Measurements from ENCODE around the gene CTIF. TPM values are rescaled to one million over a fixed set of nuclear protein-coding genes. Genes with fewer than 3 reads are reported as not detected.
A peak's percentile ranks its signal among the peaks of the same experiment; 100 is the strongest.

Gene CTIF
- total RNA-seq, 1 experiment from 2014 or later, result 23.8 TPM

DNA sequence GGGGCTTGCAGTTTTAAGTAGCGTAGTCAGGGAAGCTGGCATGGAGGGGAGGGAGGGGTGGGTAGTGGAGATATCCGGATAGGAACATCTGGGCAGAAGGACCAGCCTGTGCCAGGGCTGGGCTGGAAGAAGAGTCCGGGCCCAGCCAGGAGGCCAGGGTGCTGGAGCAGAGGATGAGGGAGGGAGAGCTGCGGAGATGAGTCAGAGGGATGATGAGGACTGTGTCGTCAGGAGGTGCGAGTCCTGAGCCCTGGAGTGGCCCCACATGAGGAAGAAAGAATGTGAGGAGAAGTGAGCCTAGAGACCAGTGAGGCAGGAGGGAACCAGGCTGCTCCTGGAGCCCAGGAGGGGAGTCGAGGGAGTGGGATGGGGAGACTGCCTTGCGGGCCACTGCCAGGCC, 82.4 kb downstream of the CTIF start:
- peak; percentile 73 for DNase-seq (ENCODE audit: low spot score)

DNA sequence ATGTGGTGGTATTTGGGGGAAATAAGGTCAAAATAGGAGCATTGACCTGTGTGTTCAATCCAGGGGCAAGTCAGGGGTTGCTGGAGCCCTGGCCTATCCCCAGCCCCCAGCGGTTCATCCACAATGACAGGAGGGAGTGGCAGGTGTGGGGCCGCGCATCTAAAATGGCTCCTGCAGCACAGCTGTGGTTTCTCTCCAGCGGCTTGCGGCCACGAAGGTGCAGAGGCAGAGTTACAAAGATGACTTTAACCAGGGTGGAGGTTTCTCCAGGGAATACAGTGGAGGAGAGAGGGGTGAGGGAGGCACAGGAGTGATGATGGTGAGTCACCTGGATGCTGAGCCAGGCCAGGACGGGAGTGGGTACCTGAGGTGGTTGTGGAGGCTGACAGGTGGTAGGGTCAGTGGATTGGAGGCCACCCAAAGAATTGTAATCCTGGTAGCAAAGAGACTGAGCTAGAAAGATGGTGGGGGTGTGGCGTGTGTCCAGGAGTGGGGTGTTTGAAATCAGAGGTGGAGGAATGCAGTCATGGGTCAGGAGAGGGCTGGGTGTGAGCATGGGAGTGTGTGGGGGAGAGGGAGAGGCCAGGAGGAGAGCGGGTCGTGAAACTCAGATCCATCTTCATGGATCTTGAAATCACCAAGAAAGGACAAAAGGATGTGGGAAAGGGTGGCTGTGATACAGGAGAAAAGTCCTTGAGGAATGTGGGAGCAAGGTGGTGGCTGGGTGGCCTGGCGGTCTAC, 83.2 kb downstream of the CTIF start:
- DNase-seq (ENCODE audit: low spot score), result peak; percentile 49

DNA sequence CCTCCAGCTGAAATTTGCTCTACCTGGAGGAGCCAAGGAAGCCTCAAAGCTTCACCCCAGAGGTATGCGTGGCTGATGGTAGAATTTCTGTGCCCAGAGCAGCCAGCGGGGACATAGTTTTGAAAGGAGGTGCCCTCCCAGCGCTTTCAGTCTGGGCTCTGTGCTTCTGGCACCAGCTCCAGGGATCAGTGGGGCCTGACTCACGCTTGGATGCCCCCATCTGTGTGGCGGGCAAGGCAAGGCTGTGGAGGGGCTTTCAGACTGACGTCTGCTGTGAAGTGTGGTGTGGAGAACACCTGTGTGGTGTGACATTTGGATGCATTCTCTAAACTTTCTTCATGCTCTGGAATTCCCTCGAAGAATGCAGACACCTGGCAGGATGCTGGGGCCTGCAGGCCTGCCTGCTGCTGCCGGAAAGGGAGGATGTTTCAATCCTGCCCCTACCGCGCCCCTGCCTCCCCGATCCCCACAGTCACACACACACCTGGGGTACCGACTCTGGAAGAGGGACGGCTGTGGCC, 84.1 kb downstream of the CTIF start:
- peak; percentile 50 for DNase-seq (ENCODE audit: low spot score)

DNA sequence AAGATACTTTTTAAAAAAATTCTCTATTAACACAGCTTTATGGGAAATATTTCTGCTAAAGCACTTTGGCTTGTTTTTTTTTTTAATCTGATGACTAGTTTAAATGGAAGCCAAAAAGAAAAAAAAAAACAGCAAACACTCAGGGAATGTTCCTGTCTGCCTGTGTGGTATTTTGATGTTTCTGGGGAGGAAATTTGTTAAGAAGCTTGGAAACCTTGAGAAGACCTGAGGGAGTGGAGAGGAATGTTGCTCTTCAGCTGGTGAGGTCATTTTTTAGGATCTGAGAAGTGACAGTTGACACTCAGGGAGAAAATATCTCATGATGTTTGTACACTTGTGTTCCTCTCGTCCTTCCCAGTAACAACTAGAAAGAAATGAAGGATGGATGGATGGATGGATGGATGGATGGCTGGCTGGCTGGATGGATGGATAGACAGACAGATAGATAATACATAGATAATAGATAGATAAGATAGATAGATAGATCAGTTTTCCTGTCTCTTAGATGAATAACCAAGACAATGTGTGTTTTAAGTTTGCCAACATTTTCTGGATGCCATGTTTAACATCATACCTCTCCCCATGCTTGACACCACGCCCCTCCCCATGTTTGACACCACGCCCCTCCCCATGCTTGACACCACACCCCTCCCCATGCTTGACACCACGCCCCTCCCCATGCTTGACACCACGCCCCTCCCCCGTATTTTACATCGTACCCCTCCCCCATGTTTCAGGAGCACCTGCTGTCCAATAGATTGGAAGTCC, 84.8 kb downstream of the CTIF start:
- peak; percentile 60 for DNase-seq (ENCODE audit: low spot score)

DNA sequence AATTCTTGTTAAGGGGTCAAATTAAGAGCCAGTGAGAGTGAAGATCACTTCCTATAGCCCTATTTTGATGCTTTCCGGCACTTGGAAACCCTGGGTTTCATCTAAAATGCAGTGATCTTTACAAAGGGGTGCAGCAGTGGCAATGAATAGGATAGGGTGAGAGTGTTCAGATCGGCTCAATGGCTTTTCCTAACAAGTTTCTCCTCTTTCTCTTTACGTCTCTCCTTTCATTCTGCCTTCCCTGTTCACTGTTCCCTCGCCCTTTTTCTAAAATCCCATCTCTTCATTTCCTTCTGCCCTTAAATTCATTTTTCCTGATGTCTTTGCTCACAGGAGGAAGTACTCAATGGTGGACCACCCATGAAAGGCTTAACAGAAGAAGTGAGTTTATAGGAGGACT, 86.0 kb downstream of the CTIF start:
- DNase-seq (ENCODE audit: low spot score), result no peak

DNA sequence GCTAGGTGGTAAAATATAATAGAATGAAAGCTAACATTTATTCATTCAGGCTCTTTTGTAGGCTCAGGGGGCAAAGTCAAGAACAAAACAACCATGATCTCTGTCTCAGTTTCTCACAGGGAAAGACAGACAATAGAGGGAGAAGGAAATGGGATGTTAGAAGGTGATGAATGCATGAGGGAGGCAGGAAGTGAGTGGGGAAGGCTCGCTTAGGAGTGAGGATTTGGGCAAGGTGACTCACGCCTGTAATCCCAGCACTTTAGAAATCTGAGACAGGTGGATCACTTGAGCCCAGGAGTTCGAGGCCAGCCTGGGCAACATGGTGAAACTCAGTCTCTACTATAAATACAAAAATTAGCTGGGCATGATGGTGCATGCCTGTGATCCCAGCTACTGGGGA, 88.4 kb downstream of the CTIF start:
- peak; percentile 40 for DNase-seq (ENCODE audit: low spot score)

DNA sequence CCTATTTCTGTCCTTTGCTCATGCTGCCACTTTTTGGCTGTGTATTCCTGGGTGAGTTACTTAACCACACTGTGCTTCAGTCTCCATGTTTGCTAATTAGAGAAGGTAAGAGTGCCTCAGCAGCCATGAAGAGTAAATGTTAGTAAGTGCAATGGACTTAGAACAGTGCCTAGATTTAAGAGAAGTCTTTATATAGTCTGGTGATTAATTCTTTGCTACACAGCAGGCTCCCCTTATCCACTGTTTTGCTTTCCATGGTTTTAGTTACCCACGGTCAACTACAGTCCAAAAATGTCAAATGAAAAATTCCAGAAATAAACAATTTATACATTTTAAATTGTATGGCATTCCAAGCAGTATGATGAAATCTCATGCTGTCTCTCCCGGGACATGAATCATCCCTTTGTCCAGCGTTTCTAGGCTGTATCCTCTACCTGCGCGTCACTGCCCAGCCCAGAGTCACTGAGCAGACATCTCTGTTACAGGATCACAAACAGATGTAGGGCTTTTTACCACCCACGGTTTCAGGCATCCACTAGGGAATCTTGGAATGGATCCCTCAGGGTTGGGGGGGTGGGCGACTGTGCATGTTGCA, 91.0 kb downstream of the CTIF start:
- peak; percentile 87 for DNase-seq (ENCODE audit: low spot score)

DNA sequence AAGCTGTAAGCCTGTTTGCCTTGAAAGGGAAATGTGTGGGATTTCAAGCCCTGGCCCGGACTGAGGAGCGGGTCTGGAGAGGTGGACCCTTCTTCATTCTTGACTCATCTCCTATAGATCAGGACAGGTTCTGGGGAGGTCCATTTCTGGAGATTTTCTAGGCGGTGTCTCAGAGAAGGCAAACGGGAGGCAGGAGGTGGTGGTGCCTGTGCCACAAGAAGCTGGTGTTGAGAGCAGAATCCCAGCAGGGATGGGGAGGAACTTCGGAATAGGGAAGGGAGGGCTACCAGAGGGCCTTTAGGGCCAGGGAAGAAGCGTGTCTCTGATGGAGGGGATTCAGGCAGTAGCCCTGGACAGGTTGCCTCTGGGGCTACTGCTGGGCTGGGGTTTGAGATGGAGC, 93.0 kb downstream of the CTIF start:
- no peak for DNase-seq (ENCODE audit: low spot score)

DNA sequence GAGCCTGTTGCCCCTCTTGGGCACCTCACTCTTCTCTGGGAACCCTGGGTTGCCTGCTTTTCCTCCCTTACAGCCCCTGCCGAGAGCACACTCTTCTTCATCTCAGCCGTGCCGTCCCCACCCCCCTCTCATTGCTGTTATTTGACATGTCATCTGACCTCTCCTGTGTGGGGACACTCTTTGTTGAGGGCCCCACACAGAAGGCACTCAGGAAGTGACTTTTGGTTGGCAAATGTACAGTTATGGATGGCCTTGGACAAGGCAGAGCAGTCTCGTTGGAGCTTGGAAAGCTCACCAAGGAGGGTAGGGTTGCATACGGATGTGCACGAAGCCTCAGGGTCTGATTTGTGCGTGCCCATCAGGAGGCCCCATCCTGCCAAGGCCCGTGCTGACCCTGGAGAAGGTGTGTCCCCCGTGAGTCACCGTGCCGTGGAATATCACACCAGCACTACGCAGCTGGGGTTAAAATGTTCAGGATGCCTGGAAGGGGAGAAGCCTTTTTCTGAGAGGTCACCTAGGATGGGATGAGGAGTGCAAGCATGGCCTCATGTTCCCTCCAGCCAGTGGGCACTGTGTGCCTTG, 93.9 kb downstream of the CTIF start:
- no peak for DNase-seq (ENCODE audit: low spot score)

DNA sequence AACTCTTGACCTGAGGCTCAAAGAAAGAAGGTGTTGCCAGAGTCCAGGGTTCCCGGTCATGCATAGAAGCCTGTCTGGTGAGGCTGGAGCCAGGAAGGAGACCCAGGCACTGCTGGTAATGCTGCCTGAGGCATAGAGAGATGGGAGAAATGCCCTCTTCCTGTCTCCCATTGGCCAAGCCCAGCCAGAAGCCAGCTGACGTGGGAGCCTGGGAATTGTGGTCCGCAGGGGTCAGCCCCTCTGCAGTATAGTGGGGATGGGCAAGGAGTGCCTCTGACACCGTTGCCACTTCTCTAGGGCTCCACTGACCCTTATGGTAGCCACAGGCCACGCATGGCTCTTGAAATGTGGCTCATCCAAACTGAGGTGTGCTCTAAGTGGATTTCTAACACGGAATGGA, 95.7 kb downstream of the CTIF start:
- no peak for DNase-seq (ENCODE audit: low spot score)

DNA sequence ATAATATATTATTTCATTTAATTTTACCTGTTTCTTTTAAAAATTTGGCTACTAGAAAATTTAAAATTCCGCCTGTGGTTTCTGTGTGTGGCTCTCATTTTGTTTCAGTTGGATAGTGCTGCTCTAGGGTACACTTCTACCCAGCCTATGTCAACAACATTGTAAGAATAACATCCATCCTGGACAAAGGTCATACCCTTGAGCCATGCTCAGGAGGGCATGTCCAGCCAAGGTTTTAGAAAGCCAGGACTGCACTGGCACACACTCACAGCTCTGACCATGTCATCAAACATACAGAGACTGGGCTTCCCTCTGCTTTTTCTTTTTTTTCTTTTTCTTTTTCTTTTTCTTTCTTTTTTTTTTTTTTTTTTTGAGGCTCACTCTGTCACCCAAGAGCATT, 96.1 kb downstream of the CTIF start:
- DNase-seq (ENCODE audit: low spot score), result no peak

DNA sequence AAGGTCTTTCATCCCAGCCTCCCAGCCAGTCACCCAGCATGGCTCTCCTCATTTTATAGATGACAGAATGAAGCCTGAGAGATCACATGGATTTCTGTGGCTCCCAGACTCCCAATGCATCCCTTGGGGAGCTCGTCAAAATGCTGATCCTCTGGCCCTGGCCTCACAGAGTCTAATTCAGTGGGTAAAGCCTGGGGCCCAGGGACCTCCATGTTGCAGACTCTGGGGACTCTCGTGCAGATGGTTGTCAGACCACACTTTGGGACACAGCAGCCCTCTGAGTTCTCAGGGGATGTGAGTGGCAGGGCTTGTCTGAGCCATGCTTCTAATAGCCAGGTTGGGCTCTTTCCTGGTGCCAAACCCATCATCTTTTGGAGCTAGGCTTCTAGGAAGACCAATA, 97.0 kb downstream of the CTIF start:
- no peak for DNase-seq (ENCODE audit: low spot score)

DNA sequence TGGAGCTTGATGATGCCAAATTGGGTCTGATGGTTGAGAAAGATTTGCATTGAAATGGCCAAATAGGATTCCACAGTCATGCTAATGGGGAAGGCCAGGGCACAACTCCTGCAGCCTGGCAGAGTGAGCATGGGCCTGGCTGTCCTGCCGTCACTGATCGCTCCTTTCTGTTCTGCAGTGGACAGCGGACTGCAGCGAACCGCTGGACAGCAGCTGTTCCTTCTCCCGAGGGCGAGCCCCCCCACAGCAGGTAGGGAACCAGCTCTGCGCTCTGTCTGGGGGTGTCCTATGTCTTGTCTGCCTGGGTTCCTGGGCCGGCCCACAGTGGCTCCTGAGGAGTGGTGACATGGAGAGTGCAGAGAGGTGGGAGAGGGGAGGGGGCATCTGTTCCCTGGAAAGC, 97.6 kb downstream of the CTIF start:
- no peak for DNase-seq (ENCODE audit: low spot score)

DNA sequence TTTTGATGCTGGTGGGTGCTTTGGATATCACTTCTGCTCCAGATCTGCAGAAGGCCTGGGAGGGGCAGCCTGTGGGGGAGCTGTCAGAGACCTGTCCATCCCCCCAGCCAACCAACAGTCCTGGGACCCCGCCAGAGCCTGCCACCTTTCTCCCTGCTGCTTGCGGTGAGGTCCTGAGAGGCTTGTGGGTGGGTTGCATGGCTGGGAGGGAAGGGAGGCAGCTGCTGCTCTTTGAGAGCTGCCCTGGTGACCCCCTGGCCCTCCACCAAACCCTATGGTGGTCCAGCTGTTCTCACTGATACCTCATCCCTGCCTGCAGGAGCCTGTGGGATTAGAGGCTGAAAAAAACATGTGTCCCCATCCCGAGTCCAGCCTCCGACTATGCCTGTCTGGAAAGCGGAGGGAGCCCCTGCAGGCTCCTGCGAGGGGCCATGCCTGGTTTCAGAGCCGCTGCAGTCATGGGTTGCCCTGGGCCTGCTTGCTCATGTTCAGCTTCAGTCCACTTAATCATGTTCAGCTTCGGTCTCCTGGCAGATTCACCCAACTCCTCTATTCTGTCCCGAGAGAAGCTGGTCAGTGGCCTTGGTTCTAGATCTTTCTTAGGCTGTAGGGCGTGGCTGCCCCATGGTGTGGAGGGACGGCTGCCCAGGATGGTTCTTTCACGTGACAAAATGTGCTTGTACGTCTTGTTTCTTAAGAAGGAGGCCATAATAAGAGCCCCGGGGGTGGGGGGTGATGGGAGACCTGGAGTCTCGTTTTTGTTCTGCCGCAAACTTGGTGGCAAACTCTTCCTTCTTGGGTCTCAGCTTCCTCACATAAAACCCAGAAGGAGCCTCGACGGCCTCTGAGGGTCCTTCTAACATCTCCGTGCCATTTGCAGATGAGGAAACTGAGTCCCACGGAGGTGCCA, 98.5 kb downstream of the CTIF start:
- DNase-seq (ENCODE audit: low spot score), result no peak

DNA sequence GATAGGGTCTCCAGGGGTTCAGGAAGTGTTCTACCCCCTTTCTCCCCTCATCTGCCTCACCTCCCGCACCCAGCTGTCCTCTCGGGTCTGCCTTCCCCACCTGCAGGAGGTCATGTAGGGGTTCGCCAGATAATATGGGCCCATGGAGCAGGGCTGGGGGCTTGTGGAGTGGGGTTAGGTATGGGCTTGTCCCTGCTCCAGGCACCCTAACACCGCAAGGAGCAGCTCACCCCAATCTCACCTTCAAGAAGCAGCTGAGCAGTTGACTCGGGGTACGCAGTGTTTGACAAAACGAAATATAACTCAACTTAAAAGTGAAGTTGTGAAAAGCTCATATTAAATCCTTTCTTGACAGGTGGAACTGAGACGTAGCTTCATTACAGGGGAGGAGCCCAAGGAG, 99.6 kb downstream of the CTIF start:
- no peak for DNase-seq (ENCODE audit: low spot score)

DNA sequence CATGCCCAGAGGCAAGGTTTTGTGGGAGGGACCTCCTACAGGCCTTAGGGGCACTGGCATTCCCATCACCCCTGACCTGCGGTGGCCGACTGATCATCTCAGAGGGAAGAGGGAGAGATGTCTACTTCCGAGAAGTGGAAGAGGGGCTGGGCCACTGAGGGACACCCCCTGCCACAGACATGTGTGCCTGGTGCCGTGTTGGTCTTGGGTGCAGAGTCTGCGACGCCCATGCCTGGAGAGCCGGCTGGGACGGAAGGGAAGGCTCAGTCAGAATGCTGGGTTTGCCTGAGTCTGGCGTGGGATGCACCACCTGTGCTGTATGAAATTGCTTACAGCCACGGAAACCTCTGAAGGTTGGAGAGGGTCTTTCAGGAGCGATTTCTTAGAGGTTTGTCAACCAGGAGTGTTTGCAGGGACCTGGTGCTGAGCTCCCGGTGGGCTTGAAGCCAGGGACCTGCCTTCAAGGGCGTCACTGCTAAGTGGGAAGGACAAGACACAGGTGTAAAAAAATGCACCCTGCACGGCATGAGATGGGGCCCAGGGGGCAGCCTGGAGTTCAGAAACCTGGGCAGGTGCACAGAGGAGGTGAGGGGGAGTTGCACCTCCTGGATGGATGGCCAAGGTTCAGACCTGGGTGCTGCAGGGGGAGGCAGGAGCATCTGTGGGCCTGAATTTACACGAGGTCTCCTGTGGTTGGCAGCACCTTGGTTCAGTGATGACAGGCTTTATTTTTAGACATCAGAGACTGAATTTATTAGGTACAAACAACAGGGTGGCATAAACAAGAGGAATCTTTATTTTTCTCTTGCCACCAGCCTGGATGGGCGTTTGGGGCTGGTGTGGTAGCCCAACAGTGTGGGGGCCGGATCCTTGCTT, 100.3 kb downstream of the CTIF start:
- DNase-seq (ENCODE audit: low spot score), result no peak

DNA sequence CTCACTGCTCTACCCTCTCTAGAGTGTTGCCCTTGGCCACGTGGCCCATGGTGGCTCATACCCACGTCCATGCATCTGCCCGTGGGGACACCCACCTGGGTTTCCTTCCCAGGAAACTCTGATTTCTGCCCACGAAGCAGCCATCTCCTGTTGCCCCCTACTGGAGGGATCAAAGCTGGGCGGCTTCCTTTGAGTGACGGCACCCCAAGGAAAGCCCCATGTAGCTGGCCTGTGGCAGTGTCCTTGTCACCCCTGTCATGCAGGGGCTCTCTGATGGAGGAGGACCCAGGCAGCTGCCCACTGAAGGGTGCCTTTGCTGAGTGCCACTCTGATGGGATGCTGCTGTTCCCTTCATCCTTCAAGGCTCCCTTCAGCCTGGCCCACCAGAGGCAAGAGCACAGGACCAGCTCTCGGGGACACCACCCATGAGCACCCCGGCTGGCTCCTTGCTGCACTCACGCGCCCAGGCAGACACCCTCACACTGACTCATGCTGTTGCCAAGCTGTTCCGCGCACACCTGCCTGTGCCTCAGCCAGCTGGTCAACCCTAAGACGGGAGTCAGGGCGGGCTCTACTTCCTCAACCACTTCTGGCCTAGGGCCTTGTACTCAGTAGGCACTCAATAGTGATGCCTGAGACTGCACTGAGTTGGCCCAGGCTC, 101.1 kb downstream of the CTIF start:
- DNase-seq (ENCODE audit: low spot score), result no peak

DNA sequence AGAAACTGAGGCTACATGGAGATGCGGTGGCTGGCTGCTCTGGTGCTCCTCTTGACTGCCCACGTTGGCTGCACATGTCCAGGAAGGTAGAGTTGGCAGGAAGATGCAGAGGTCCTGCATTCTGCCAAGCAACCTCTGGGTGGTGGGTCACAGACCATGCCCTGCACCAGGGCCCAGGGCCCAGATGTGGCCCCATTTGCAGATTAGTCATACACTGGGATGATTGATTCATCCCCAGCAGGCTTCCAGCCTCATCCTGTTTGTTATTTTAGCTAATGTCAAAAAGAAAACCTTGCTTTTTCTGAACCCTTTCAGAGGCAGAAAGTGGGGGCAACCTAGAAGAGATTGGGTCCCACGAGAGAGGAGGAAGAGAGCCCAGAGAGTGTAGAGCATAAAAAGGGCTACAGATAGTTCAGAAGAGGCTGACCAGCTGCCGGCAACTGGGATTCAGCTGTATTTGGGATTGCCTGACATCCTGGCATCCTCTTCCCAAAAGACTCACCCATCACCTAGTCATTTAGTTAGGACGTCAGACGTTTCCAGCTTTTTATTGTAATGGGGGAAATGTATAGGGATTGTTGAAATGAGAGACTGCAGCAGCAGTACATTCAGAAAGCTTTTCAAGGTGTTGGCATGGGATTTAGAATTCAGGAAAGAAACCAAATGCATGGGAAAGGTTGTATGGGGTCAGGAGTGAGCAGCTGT, 101.9 kb downstream of the CTIF start:
- peak; percentile 23 for DNase-seq (ENCODE audit: low spot score)

DNA sequence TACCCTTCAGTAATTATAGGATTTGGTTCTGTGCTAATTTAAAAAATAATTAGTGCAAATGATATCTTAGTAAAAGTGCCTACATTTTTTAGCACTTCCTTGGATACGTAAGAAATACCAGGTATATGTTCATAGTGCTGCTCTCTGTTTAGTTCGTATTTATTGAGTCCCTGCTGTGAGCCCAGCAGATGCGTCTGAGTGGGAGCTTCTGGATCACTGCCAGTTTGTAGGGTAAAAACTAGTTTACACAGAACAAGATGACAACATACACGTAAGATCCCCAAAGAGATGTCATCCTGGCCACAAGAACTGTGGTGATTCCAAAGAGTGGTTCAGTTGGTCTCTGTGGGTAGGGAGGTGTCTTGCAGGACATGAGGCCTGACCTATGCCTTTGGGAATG, 103.2 kb downstream of the CTIF start:
- DNase-seq (ENCODE audit: low spot score), result no peak
